H9 (cell line): Measurements from ENCODE around the gene HOXC10. TPM values are rescaled to one million over a fixed set of nuclear protein-coding genes. Genes with fewer than 3 reads are reported as not detected.

ENCODE experiments used
- DNase-seq: peaks from one replicate; pipeline ENCODE4 v3.0.0-alpha.2; 2017
- H2AFZ ChIP-seq: one replicate; pipeline ENCODE4 v1.6.1; 2013; ENCODE audit warnings: mild to moderate bottlenecking, low read length, control low read depth, moderate library complexity
- H2AK5ac ChIP-seq: 2 replicates; pipeline ENCODE4 v1.6.1; 2013; ENCODE audit warnings: low read length, control low read depth, mixed read lengths; ENCODE audit not compliant: insufficient read length
- H2BK120ac ChIP-seq: one replicate; pipeline ENCODE4 v1.6.1; 2013; ENCODE audit warnings: low read depth, mild to moderate bottlenecking, low read length, control low read depth, inconsistent platforms; ENCODE audit not compliant: poor library complexity, severe bottlenecking
- H2BK12ac ChIP-seq: 2 replicates; pipeline ENCODE4 v1.6.1; 2013; ENCODE audit warnings: low read length, control low read depth, mixed read lengths, low read depth; ENCODE audit not compliant: insufficient read length
- H2BK15ac ChIP-seq: 2 replicates; pipeline ENCODE4 v1.6.1; 2013; ENCODE audit warnings: low read depth, low read length, control low read depth
- H2BK20ac ChIP-seq: one replicate; pipeline ENCODE4 v1.6.1; 2013; ENCODE audit warnings: low read depth, mild to moderate bottlenecking, low read length, control low read depth, inconsistent platforms; ENCODE audit not compliant: poor library complexity, severe bottlenecking
- H2BK5ac ChIP-seq: 2 replicates; pipeline ENCODE4 v1.6.1; 2013; ENCODE audit warnings: low read length, control low read depth, mixed read lengths; ENCODE audit not compliant: insufficient read length
- H3K14ac ChIP-seq: 2 replicates; pipeline ENCODE4 v1.6.1; 2013; ENCODE audit warnings: low read length, control low read depth; ENCODE audit not compliant: insufficient read depth
- H3K18ac ChIP-seq: 2 replicates; pipeline ENCODE4 v1.6.1; 2013; ENCODE audit warnings: low read depth, mild to moderate bottlenecking, mixed read lengths, low read length, control low read depth; ENCODE audit not compliant: insufficient read length
- H3K23ac ChIP-seq: 2 replicates; pipeline ENCODE4 v1.6.1; 2013; ENCODE audit warnings: low read length, control low read depth, mixed read lengths, low read depth; ENCODE audit not compliant: insufficient read length
- H3K23me2 ChIP-seq: 2 replicates; pipeline ENCODE4 v1.6.1; 2013; ENCODE audit warnings: low read depth, mild to moderate bottlenecking, mixed read lengths, low read length, control low read depth; ENCODE audit not compliant: insufficient read length, poor library complexity, severe bottlenecking
- H3K27ac ChIP-seq: 2 replicates; pipeline ENCODE4 v1.5.1; 2013; ENCODE audit warnings: low read length, control low read depth, mixed read lengths, low read depth; ENCODE audit not compliant: insufficient read length
- H3K27me3 ChIP-seq: 2 replicates; pipeline ENCODE4 v1.6.1; 2013; ENCODE audit warnings: low read length, control low read depth, inconsistent platforms; ENCODE audit not compliant: insufficient read depth
- H3K4ac ChIP-seq: 2 replicates; pipeline ENCODE4 v1.6.1; 2013; ENCODE audit warnings: low read depth, mild to moderate bottlenecking, control low read depth, inconsistent platforms, low read length, moderate library complexity
- H3K4me1 ChIP-seq: 2 replicates; pipeline ENCODE4 v1.6.1; 2013; ENCODE audit warnings: low read length, control low read depth, inconsistent platforms; ENCODE audit not compliant: insufficient read depth
- H3K4me2 ChIP-seq: 2 replicates; pipeline ENCODE4 v1.6.1; 2013; ENCODE audit warnings: low read length, control low read depth, mixed read lengths; ENCODE audit not compliant: insufficient read length, insufficient read depth
- H3K56ac ChIP-seq: 2 replicates; pipeline ENCODE4 v1.6.1; 2013; ENCODE audit warnings: low read depth, mild to moderate bottlenecking, mixed read lengths, low read length, control low read depth; ENCODE audit not compliant: insufficient read length
- H3K79me1 ChIP-seq: 2 replicates; pipeline ENCODE4 v1.6.1; 2013; ENCODE audit warnings: low read depth, mild to moderate bottlenecking, moderate library complexity, low read length, control low read depth, inconsistent platforms; ENCODE audit not compliant: insufficient read depth, poor library complexity, severe bottlenecking
- H3K79me2 ChIP-seq: 2 replicates; pipeline ENCODE4 v1.6.1; 2013; ENCODE audit warnings: low read length, control low read depth, inconsistent platforms; ENCODE audit not compliant: insufficient read depth
- H3K9ac ChIP-seq: 2 replicates; pipeline ENCODE4 v1.6.1; 2013; ENCODE audit warnings: low read length, control low read depth, mixed read lengths; ENCODE audit not compliant: insufficient read length; ENCODE audit errors: extremely low read depth
- H3K9me3 ChIP-seq: one replicate; pipeline ENCODE4 v1.6.1; 2013; ENCODE audit warnings: low read depth, low read length, inconsistent platforms; ENCODE audit not compliant: control insufficient read depth
- H3T11ph ChIP-seq: one replicate; pipeline ENCODE4 v1.6.1; 2013; ENCODE audit warnings: mild to moderate bottlenecking, low read length, control low read depth, inconsistent platforms
- H4K20me1 ChIP-seq: one replicate; pipeline ENCODE4 v1.6.1; 2013; ENCODE audit not compliant: control insufficient read depth, insufficient read length, insufficient read depth
- H4K5ac ChIP-seq: 2 replicates; pipeline ENCODE4 v1.6.1; 2013; ENCODE audit warnings: low read depth, mild to moderate bottlenecking, mixed read lengths, low read length, control low read depth; ENCODE audit not compliant: insufficient read length
- H4K8ac ChIP-seq: replicated peaks from 2 replicates; pipeline ENCODE4 v1.6.1; 2013; ENCODE audit warnings: low read length, control low read depth, mixed read lengths, low read depth; ENCODE audit not compliant: insufficient read length
- H4K91ac ChIP-seq: 2 replicates; pipeline ENCODE4 v1.6.1; 2013; ENCODE audit warnings: low read depth, mild to moderate bottlenecking, moderate library complexity, mixed read lengths, low read length, control low read depth; ENCODE audit not compliant: insufficient read length
- H3K27ac Mint-ChIP-seq, 3 experiments: 2 replicates in 2 of 3; 3 replicates in 1 of 3; pipeline ENCODE4 v1.8.0; 2020 to 2021; ENCODE audit warnings: mixed read lengths in 3 of 3, mild to moderate bottlenecking in 1 of 3, moderate library complexity in 1 of 3
- H3K27me3 Mint-ChIP-seq: 2 replicates; pipeline ENCODE4 v1.8.0; 2021; ENCODE audit warnings: low read depth, mild to moderate bottlenecking, moderate library complexity, mixed read lengths
- H3K36me3 Mint-ChIP-seq, 3 experiments: 2 replicates in 2 of 3; 3 replicates in 1 of 3; pipeline ENCODE4 v1.8.0; 2020 to 2021; ENCODE audit warnings: low read depth in 3 of 3, mixed read lengths in 3 of 3; ENCODE audit not compliant: insufficient read depth in 1 of 3
- H3K4me1 Mint-ChIP-seq, 2 experiments: 2 replicates each; pipeline ENCODE4 v1.8.0; 2020; ENCODE audit warnings: mixed read lengths in 2 of 2
- H3K4me3 Mint-ChIP-seq, 2 experiments: 2 replicates in 1 of 2; 3 replicates in 1 of 2; pipeline ENCODE4 v1.8.0; 2020 to 2021; ENCODE audit warnings: mild to moderate bottlenecking in 2 of 2, mixed read lengths in 2 of 2, moderate library complexity in 1 of 2
- H3K9me3 Mint-ChIP-seq, 2 experiments: 2 replicates in 1 of 2; 3 replicates in 1 of 2; pipeline ENCODE4 v1.8.0; 2020; ENCODE audit warnings: mild to moderate bottlenecking in 2 of 2, mixed read lengths in 2 of 2, moderate library complexity in 1 of 2
- CTCF ChIP-seq: fragments of 200-600 bp; sonication (generic); conservative IDR thresholded peaks from 3 replicates; pipeline ENCODE4 v1.8.0; 2021; ENCODE audit warnings: antibody characterized with exemption, mild to moderate bottlenecking
- WGBS: extraction: QIAGEN DNeasy Blood & Tissue Kit; methylation state at CpG from one replicate; pipeline ENCODE4 v1.1.7; 2013; ENCODE audit warnings: missing lambda C conversion rate, low lambda C conversion rate, mixed read lengths; ENCODE audit not compliant: insufficient read length; ENCODE audit errors: extremely low coverage; 5-methylcytosine and 5-hydroxymethylcytosine counted together
- total RNA-seq: library from RNA; stranded (reverse); gene quantifications from 2 replicates; pipeline ENCODE4 v1.2.1, GENCODE V29; 2021

Gene HOXC10
- total RNA-seq, 1 experiment from 2014 or later: not detected

GRCh38 chr12:53950789-53951576 lies 34.0 kb upstream of the HOXC10 start:
- Histone ChIP-seq H3K4me2 (no peak overlapping the region), H3K9ac (no peak overlapping the region), H3K14ac (no peak overlapping the region), H2BK120ac (no peak overlapping the region), H4K5ac (no peak overlapping the region), H3K79me1 (no peaks in the 10 kb centered on the region), H3K56ac (no peak overlapping the region), H3K27ac (no peak overlapping the region), H4K20me1 (no peaks in the 10 kb centered on the region), H2BK15ac (no peak overlapping the region), H3K23ac (no peak overlapping the region), H3K79me2 (no peaks in the 10 kb centered on the region), H4K8ac (no peak overlapping the region), H4K91ac (no peak overlapping the region), H3K18ac (no peak overlapping the region), H3K4me1 (no peaks in the 10 kb centered on the region), H3K4ac (no peak overlapping the region), H2BK20ac (no peak overlapping the region), H3K27me3 (peaks cover 98% of the 10 kb centered on the region), H3T11ph (no peak overlapping the region), H3K9me3 (no peaks in the 10 kb centered on the region), H2AFZ (no peak overlapping the region), H2BK12ac (no peak overlapping the region), H3K23me2 (no peaks in the 10 kb centered on the region), H2AK5ac (no peak overlapping the region), H2BK5ac (no peak overlapping the region)
- DNase-seq: no peak
- no CpG with 5 or more reads among the region's 34 CpGs for WGBS
- Mint-ChIP-seq H3K4me3 (no peak overlapping the region), H3K27me3 (peaks cover 99% of the 10 kb centered on the region), H3K36me3 (no peaks in the 10 kb centered on the region; a peak in 2 of 7 replicates), H3K4me1 (peaks cover 6 to 18% of the 10 kb centered on the region in 2 experiments; a peak in 3 of 4 replicates), H3K9me3 (peaks cover 0 to 9% of the 10 kb centered on the region in 2 experiments; a peak in 4 of 5 replicates), H3K27ac (no peak overlapping the region)
- TF ChIP-seq CTCF: no peak
